Activated T-cell treated with anti-CD3 and anti-CD28 coated beads for 1 hour (primary cell): Measurements from ENCODE around the gene EIF5AL1.
"Not testable (repeated sequence)": the region's sequence is repeated elsewhere in the genome, so short reads cannot be mapped to it uniquely, and the experiment has no call there.

Experiments used
- DNase-seq: peaks from one replicate; pipeline ENCODE4 v3.0.0-alpha.2; 2020; ENCODE audit warnings: low read depth

Gene EIF5AL1

GRCh38 chr10:79511891-79512583 is at the start of gene EIF5AL1:
Gene EIF5AL1 (plus strand): TSS chr10:79512533. CDS start chr10:79512650, 117 bp downstream.
- DNase-seq: not testable (repeated sequence)

- DNase-seq: no peak
Measured at GRCh38 chr10:79463578-79464496, 48.5 kb upstream of the EIF5AL1 start.

GRCh38 chr10:79465341-79465740 is 47.0 kb upstream of the EIF5AL1 start:
- no peak for DNase-seq

- DNase-seq: no peak
Measured at GRCh38 chr10:79468015-79468560, 44.2 kb upstream of the EIF5AL1 start.

GRCh38 chr10:79468841-79469585 is 43.3 kb upstream of the EIF5AL1 start:
- no peak for DNase-seq

- no peak for DNase-seq
Measured at GRCh38 chr10:79470096-79470495, 42.2 kb upstream of the EIF5AL1 start.

GRCh38 chr10:79471776-79472175 is 40.6 kb upstream of the EIF5AL1 start:
- DNase-seq: no peak

- no peak for DNase-seq
Measured at GRCh38 chr10:79472449-79472848, 39.9 kb upstream of the EIF5AL1 start.

- no peak for DNase-seq
Measured at GRCh38 chr10:79472951-79473350, 39.4 kb upstream of the EIF5AL1 start.

- no peak for DNase-seq
Measured at GRCh38 chr10:79473496-79474095, 38.7 kb upstream of the EIF5AL1 start.

GRCh38 chr10:79475119-79475653 is 37.1 kb upstream of the EIF5AL1 start:
- DNase-seq: no peak

GRCh38 chr10:79475877-79476276 is 36.5 kb upstream of the EIF5AL1 start:
- DNase-seq: no peak

GRCh38 chr10:79476645-79477044 is 35.7 kb upstream of the EIF5AL1 start:
- no peak for DNase-seq

GRCh38 chr10:79477456-79477855 is 34.9 kb upstream of the EIF5AL1 start:
- DNase-seq: no peak

- DNase-seq: no peak
Measured at GRCh38 chr10:79479283-79479909, 32.9 kb upstream of the EIF5AL1 start.

GRCh38 chr10:79482304-79482703 is 30.0 kb upstream of the EIF5AL1 start:
- no peak for DNase-seq

- no peak for DNase-seq
Measured at GRCh38 chr10:79482741-79483140, 29.6 kb upstream of the EIF5AL1 start.

GRCh38 chr10:79483299-79483698 is 29.0 kb upstream of the EIF5AL1 start:
- no peak for DNase-seq

GRCh38 chr10:79483948-79484347 is 28.4 kb upstream of the EIF5AL1 start:
- DNase-seq: no peak

GRCh38 chr10:79484476-79484875 is 27.9 kb upstream of the EIF5AL1 start:
- no peak for DNase-seq
